GM12878 (cell line): ENCODE results near the gene G6PC1. TPM values are rescaled to one million over a fixed set of nuclear protein-coding genes. Genes with fewer than 3 reads are reported as not detected.

Experiments used
- polyA plus RNA-seq, 11 experiments: library from polyadenylated mRNA; depleted of rRNA in 4 of 11; unstranded in 6 of 11; stranded (reverse) in 5 of 11; fragments of >200 nt; fragmentation: Nextera tagmentation in 4 of 11; fragmentation: Illumina TruSeq in 1 of 11; extraction: Ambion mirVana in 4 of 11; extraction: Trizol in 1 of 11; gene quantifications; 1 replicate in 1 of 11; 2 replicates in 10 of 11; pipeline versions ENCODE4 v1.2.1 to v1.2.3, GENCODE V29; 2011 to 2016; ENCODE audit warnings: inconsistent platforms in 2 of 11, missing spikeins in 2 of 11, low read depth in 1 of 11
- small RNA-seq: library from RNA; depleted of rRNA; stranded (forward); fragments of <200 nt; gene quantifications from one replicate; pipeline ENCODE3, GENCODE V24; 2014
- total RNA-seq, 4 experiments: library from RNA; depleted of rRNA in 3 of 4; stranded (reverse); fragments of >200 nt in 3 of 4; fragmentation: Illumina TruSeq in 1 of 4; extraction: Trizol in 1 of 4; gene quantifications; 2 replicates each; pipeline versions ENCODE4 v1.2.1 to v1.2.3, GENCODE V29; 2013 to 2021

The G6PC1 gene
- total and polyA plus RNA-seq, 10 of the 15 experiments (the other 5 are each of a cell fraction or from before 2014, with no cell fraction given) = not detected

Small RNAs within 50 kb of the gene (small RNA-seq; reads per million reads assigned to genes)
- gene RF00561 (not detected), gene RNU6-287P (not detected)

Other genes starting within 250 kb of the G6PC1 start
Only the 7 nearest of the 22 such genes appear.
- 107 and 113 TPM in 2 replicates for gene BECN1, start 76.5 kb upstream of the G6PC1 start, total RNA-seq (2014; rRNA removed)
- 71.2 and 78.1 TPM in 2 replicates for gene BECN1, start 76.5 kb upstream of the G6PC1 start, total RNA-seq (2014; rRNA removed; fragmentation: Illumina TruSeq; extraction: Trizol)
- 73.8 and 78.7 TPM in 2 replicates for gene BECN1, start 76.5 kb upstream of the G6PC1 start, total RNA-seq (2021)
- gene BECN1, start 76.5 kb upstream of the G6PC1 start, polyA plus RNA-seq (2011; rRNA removed) = 84.3 and 86.9 TPM in 2 replicates
- 85.2 and 110 TPM in 2 replicates for gene BECN1, start 76.5 kb upstream of the G6PC1 start, polyA plus RNA-seq (2014; fragmentation: Illumina TruSeq; extraction: Trizol)
- gene BECN1, start 76.5 kb upstream of the G6PC1 start, polyA plus RNA-seq (2014; fragmentation: Nextera tagmentation; extraction: Ambion mirVana) = 10 to 100 TPM; 39.6 to 60.6 TPM
- 90.8 and 102 TPM in 2 replicates for gene BECN1, start 76.5 kb upstream of the G6PC1 start, polyA plus RNA-seq (2014; rRNA removed)
- gene BECN1, start 76.5 kb upstream of the G6PC1 start, polyA plus RNA-seq (2016; fragmentation: Nextera tagmentation; extraction: Ambion mirVana) = 100 to 1,000 TPM; 113 to 120 TPM
- gene PSME3, start 67.4 kb upstream of the G6PC1 start, total RNA-seq (2014; rRNA removed) = 92.3 and 93.2 TPM in 2 replicates
- gene PSME3, start 67.4 kb upstream of the G6PC1 start, total RNA-seq (2014; rRNA removed; fragmentation: Illumina TruSeq; extraction: Trizol) = 83.7 and 89.6 TPM in 2 replicates
- gene PSME3, start 67.4 kb upstream of the G6PC1 start, total RNA-seq (2021) = 187 and 190 TPM in 2 replicates
- gene PSME3, start 67.4 kb upstream of the G6PC1 start, polyA plus RNA-seq (2011; rRNA removed) = 126 and 130 TPM in 2 replicates
- gene PSME3, start 67.4 kb upstream of the G6PC1 start, polyA plus RNA-seq (2014; fragmentation: Illumina TruSeq; extraction: Trizol) = 198 and 200 TPM in 2 replicates
- 10 to 100 TPM; 26.9 to 33.8 TPM for gene PSME3, start 67.4 kb upstream of the G6PC1 start, polyA plus RNA-seq (2014; fragmentation: Nextera tagmentation; extraction: Ambion mirVana)
- 141 and 145 TPM in 2 replicates for gene PSME3, start 67.4 kb upstream of the G6PC1 start, polyA plus RNA-seq (2014; rRNA removed)
- gene PSME3, start 67.4 kb upstream of the G6PC1 start, polyA plus RNA-seq (2016; fragmentation: Nextera tagmentation; extraction: Ambion mirVana) = 100 to 1,000 TPM; 320 to 330 TPM
- 0.93 and 1.2 TPM in 2 replicates for gene AOC2, start 56.2 kb upstream of the G6PC1 start, total RNA-seq (2014; rRNA removed)
- 0.41 and 0.58 TPM in 2 replicates for gene AOC2, start 56.2 kb upstream of the G6PC1 start, total RNA-seq (2014; rRNA removed; fragmentation: Illumina TruSeq; extraction: Trizol)
- gene AOC2, start 56.2 kb upstream of the G6PC1 start, total RNA-seq (2021) = 1.5 and 1.9 TPM in 2 replicates
- 0.63 and 0.96 TPM in 2 replicates for gene AOC2, start 56.2 kb upstream of the G6PC1 start, polyA plus RNA-seq (2011; rRNA removed)
- gene AOC2, start 56.2 kb upstream of the G6PC1 start, polyA plus RNA-seq (2014; fragmentation: Illumina TruSeq; extraction: Trizol) = 0.66 and 0.90 TPM in 2 replicates
- under 1 TPM; 0.08 to 0.18 TPM for gene AOC2, start 56.2 kb upstream of the G6PC1 start, polyA plus RNA-seq (2014; fragmentation: Nextera tagmentation; extraction: Ambion mirVana)
- 0.86 and 1.8 TPM in 2 replicates for gene AOC2, start 56.2 kb upstream of the G6PC1 start, polyA plus RNA-seq (2014; rRNA removed)
- under 1 TPM; 0.17 to 0.39 TPM for gene AOC2, start 56.2 kb upstream of the G6PC1 start, polyA plus RNA-seq (2016; fragmentation: Nextera tagmentation; extraction: Ambion mirVana)
- 0.11 and 0.44 TPM in 2 replicates for gene AOC3, start 49.6 kb upstream of the G6PC1 start, total RNA-seq (2014; rRNA removed)
- 0.09 and 0.28 TPM in 2 replicates for gene AOC3, start 49.6 kb upstream of the G6PC1 start, total RNA-seq (2014; rRNA removed; fragmentation: Illumina TruSeq; extraction: Trizol)
- 0.56 and 0.80 TPM in 2 replicates for gene AOC3, start 49.6 kb upstream of the G6PC1 start, total RNA-seq (2021)
- 0.82 and 0.83 TPM in 2 replicates for gene AOC3, start 49.6 kb upstream of the G6PC1 start, polyA plus RNA-seq (2011; rRNA removed)
- gene AOC3, start 49.6 kb upstream of the G6PC1 start, polyA plus RNA-seq (2014; fragmentation: Illumina TruSeq; extraction: Trizol) = 0.48 and 0.55 TPM in 2 replicates
- gene AOC3, start 49.6 kb upstream of the G6PC1 start, polyA plus RNA-seq (2014; fragmentation: Nextera tagmentation; extraction: Ambion mirVana) = under 1 TPM in 1 of 2 experiments, not detected in 1; 0.02 TPM
- 0.81 and 0.91 TPM in 2 replicates for gene AOC3, start 49.6 kb upstream of the G6PC1 start, polyA plus RNA-seq (2014; rRNA removed)
- gene AOC3, start 49.6 kb upstream of the G6PC1 start, polyA plus RNA-seq (2016; fragmentation: Nextera tagmentation; extraction: Ambion mirVana) = under 1 TPM in 1 of 2 experiments, not detected in 1; 0.20 TPM
- gene AARSD1, start 63.7 kb downstream of the G6PC1 start, total RNA-seq (2014; rRNA removed) = 37.5 and 39.0 TPM in 2 replicates
- gene AARSD1, start 63.7 kb downstream of the G6PC1 start, total RNA-seq (2014; rRNA removed; fragmentation: Illumina TruSeq; extraction: Trizol) = 41.7 and 42.3 TPM in 2 replicates
- 38.6 and 41.7 TPM in 2 replicates for gene AARSD1, start 63.7 kb downstream of the G6PC1 start, total RNA-seq (2021)
- 54.5 and 59.6 TPM in 2 replicates for gene AARSD1, start 63.7 kb downstream of the G6PC1 start, polyA plus RNA-seq (2011; rRNA removed)
- 42.2 and 52.1 TPM in 2 replicates for gene AARSD1, start 63.7 kb downstream of the G6PC1 start, polyA plus RNA-seq (2014; fragmentation: Illumina TruSeq; extraction: Trizol)
- 10 to 100 TPM; 32.2 to 53.6 TPM for gene AARSD1, start 63.7 kb downstream of the G6PC1 start, polyA plus RNA-seq (2014; fragmentation: Nextera tagmentation; extraction: Ambion mirVana)
- gene AARSD1, start 63.7 kb downstream of the G6PC1 start, polyA plus RNA-seq (2014; rRNA removed) = 54.6 and 58.6 TPM in 2 replicates
- 10 to 100 TPM; 84.1 to 86.2 TPM for gene AARSD1, start 63.7 kb downstream of the G6PC1 start, polyA plus RNA-seq (2016; fragmentation: Nextera tagmentation; extraction: Ambion mirVana)
- 0.11 and 0.38 TPM in 2 replicates for gene PTGES3L, start 79.3 kb downstream of the G6PC1 start, total RNA-seq (2014; rRNA removed)
- gene PTGES3L, start 79.3 kb downstream of the G6PC1 start, total RNA-seq (2014; rRNA removed; fragmentation: Illumina TruSeq; extraction: Trizol) = 0.40 and 0.46 TPM in 2 replicates
- 0.51 and 0.62 TPM in 2 replicates for gene PTGES3L, start 79.3 kb downstream of the G6PC1 start, total RNA-seq (2021)
- 1.6 and 1.8 TPM in 2 replicates for gene PTGES3L, start 79.3 kb downstream of the G6PC1 start, polyA plus RNA-seq (2011; rRNA removed)
- 0.68 and 0.73 TPM in 2 replicates for gene PTGES3L, start 79.3 kb downstream of the G6PC1 start, polyA plus RNA-seq (2014; fragmentation: Illumina TruSeq; extraction: Trizol)
- gene PTGES3L, start 79.3 kb downstream of the G6PC1 start, polyA plus RNA-seq (2014; fragmentation: Nextera tagmentation; extraction: Ambion mirVana) = 1 to 10 TPM in 1 of 2 experiments, under 1 TPM in 1; 0.58 to 1.3 TPM
- 0.94 and 1.3 TPM in 2 replicates for gene PTGES3L, start 79.3 kb downstream of the G6PC1 start, polyA plus RNA-seq (2014; rRNA removed)
- gene PTGES3L, start 79.3 kb downstream of the G6PC1 start, polyA plus RNA-seq (2016; fragmentation: Nextera tagmentation; extraction: Ambion mirVana) = 1 to 10 TPM; 1.9 to 2.3 TPM
- gene RUNDC1, start 79.8 kb downstream of the G6PC1 start, total RNA-seq (2014; rRNA removed) = 8.1 and 8.3 TPM in 2 replicates
- gene RUNDC1, start 79.8 kb downstream of the G6PC1 start, total RNA-seq (2014; rRNA removed; fragmentation: Illumina TruSeq; extraction: Trizol) = 5.7 and 5.9 TPM in 2 replicates
- 9.0 and 9.5 TPM in 2 replicates for gene RUNDC1, start 79.8 kb downstream of the G6PC1 start, total RNA-seq (2021)
- 10.7 and 15.6 TPM in 2 replicates for gene RUNDC1, start 79.8 kb downstream of the G6PC1 start, polyA plus RNA-seq (2011; rRNA removed)
- 6.1 and 8.2 TPM in 2 replicates for gene RUNDC1, start 79.8 kb downstream of the G6PC1 start, polyA plus RNA-seq (2014; fragmentation: Illumina TruSeq; extraction: Trizol)
- gene RUNDC1, start 79.8 kb downstream of the G6PC1 start, polyA plus RNA-seq (2014; fragmentation: Nextera tagmentation; extraction: Ambion mirVana) = 1 to 10 TPM; 2.9 to 3.0 TPM
- gene RUNDC1, start 79.8 kb downstream of the G6PC1 start, polyA plus RNA-seq (2014; rRNA removed) = 7.1 and 7.2 TPM in 2 replicates
- gene RUNDC1, start 79.8 kb downstream of the G6PC1 start, polyA plus RNA-seq (2016; fragmentation: Nextera tagmentation; extraction: Ambion mirVana) = 1 to 10 TPM; 8.7 to 9.6 TPM